ENCODE measurements around the gene TRAPPC11.

The TRAPPC11 gene

GRCh38 chr4:183659029-183659871 lies at the start of gene TRAPPC11, which contains the start of gene RWDD4:
Gene TRAPPC11 (plus strand): TSS chr4:183659293. CDS start chr4:183663868, 4,575 bp downstream.
Gene RWDD4 (minus strand): TSS chr4:183659185. CDS start chr4:183658952, 233 bp downstream.
- TF ChIP-seq CTCF (IDR thresholded peaks at IDR 0.05; ENCODE audit: low read length, missing control alignments) = peak; percentile 6
- peak; percentile 99 for DNase-seq (ENCODE audit: low read depth)
- peak within 1 kb of the TSS; percentile 91 for H3K4me3 ChIP-seq (replicated peaks; ENCODE audit: low read depth, low read length)

DNA sequence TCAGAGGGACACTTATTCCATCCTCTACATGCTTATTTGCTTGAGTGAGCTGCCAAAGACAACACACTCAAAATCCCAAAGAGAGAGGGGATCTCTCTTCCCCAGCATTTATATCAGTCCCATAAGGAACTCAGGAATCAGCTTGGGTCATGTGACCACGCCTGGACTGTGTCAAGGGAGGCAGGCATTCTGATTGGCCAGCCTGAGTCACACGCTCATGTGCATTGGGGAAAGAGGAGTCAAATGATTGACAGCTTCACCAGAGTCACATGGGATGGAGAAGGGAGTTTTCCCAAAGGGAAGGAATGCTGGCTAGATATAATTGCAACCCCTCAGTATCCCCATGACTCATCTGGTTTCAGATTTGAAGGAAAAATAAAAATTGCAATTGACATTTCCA lies 49.1 kb upstream of the TRAPPC11 start:
- no peak for TF ChIP-seq CTCF (IDR thresholded peaks at IDR 0.05; ENCODE audit: low read length, missing control alignments)
- DNase-seq (ENCODE audit: low read depth) = peak; percentile 66
- H3K4me3 ChIP-seq (replicated peaks; ENCODE audit: low read depth, low read length) = no peak overlapping the region

GRCh38 chr4:183610613-183611012 lies 48.5 kb upstream of the TRAPPC11 start:
- no peak overlapping the region for H3K4me3 ChIP-seq (replicated peaks; ENCODE audit: low read depth, low read length)
- DNase-seq (ENCODE audit: low read depth) = peak; percentile 14
- TF ChIP-seq CTCF (IDR thresholded peaks at IDR 0.05; ENCODE audit: low read length, missing control alignments) = no peak

DNA sequence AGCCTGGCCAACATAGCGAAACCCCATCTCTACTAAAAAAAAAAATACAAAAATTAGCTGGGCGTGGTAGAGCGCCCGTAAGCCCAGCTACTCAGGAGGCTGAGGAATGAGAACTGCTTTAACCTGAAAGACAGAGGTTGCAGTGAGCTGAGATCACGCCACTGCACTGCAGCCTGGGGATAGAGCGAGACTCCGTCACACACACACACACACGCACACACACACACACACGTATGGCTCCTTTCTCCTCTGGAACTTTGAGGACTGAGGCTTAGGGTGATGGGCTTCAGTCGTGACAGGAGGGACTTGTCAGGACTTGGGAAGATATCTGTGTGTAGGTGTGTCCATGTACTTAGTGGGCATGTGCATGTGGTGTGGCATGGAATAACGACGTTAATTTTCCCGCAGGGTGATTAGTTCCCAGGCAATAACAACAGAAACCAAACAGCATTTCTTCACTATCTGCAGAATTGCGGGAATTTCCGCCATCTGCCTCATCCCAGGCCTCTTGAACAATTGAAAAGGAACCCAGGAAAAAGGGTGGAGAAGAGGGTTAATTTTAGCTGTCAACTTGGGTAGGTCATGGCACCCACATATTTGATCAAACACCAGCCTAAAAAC lies 47.8 kb upstream of the TRAPPC11 start:
- TF ChIP-seq CTCF (IDR thresholded peaks at IDR 0.05; ENCODE audit: low read length, missing control alignments) = no peak
- no peak for DNase-seq (ENCODE audit: low read depth)
- H3K4me3 ChIP-seq (replicated peaks; ENCODE audit: low read depth, low read length) = no peak overlapping the region

- TF ChIP-seq CTCF (IDR thresholded peaks at IDR 0.05; ENCODE audit: low read length, missing control alignments) = no peak
- no peak overlapping the region for H3K4me3 ChIP-seq (replicated peaks; ENCODE audit: low read depth, low read length)
- DNase-seq (ENCODE audit: low read depth) = no peak
These were observed 46.5 kb upstream of the TRAPPC11 start for GRCh38 chr4:183612329-183613250.

- DNase-seq (ENCODE audit: low read depth) = no peak
- TF ChIP-seq CTCF (IDR thresholded peaks at IDR 0.05; ENCODE audit: low read length, missing control alignments) = no peak
- no peak overlapping the region for H3K4me3 ChIP-seq (replicated peaks; ENCODE audit: low read depth, low read length)
These were observed 42.0 kb upstream of the TRAPPC11 start for GRCh38 chr4:183617075-183617474.
